ENCODE data around the gene RIMKLB. TPM values are rescaled to one million over a fixed set of nuclear protein-coding genes. Genes with fewer than 3 reads are reported as not detected.

The RIMKLB gene
- total RNA-seq, 1 donor, result 23.2 TPM

- H3K4me3 ChIP-seq (ENCODE audit: low read depth, low read length), result peak overlapping the region; percentile 87
- DNase-seq (ENCODE audit: low read depth), result peak; percentile 45
- no peak for TF ChIP-seq CTCF (IDR thresholded peaks at IDR 0.05; ENCODE audit: insufficient read depth, low read length)
Observed at GRCh38 chr12:8698132-8698851, 501 bp downstream of the RIMKLB start.

- peak; percentile 45 for DNase-seq (ENCODE audit: low read depth)
- no peak for TF ChIP-seq CTCF (IDR thresholded peaks at IDR 0.05; ENCODE audit: insufficient read depth, low read length)
- peak overlapping the region; percentile 87 for H3K4me3 ChIP-seq (ENCODE audit: low read depth, low read length)
Observed at GRCh38 chr12:8698879-8699278, 1.1 kb downstream of the RIMKLB start.

- DNase-seq (ENCODE audit: low read depth), result no peak
- TF ChIP-seq CTCF (IDR thresholded peaks at IDR 0.05; ENCODE audit: insufficient read depth, low read length), result no peak
- peak overlapping the region; percentile 10 for H3K4me3 ChIP-seq (ENCODE audit: low read depth, low read length)
Observed at GRCh38 chr12:8699714-8700113, 1.9 kb downstream of the RIMKLB start.

- no peak for TF ChIP-seq CTCF (IDR thresholded peaks at IDR 0.05; ENCODE audit: insufficient read depth, low read length)
- peak; percentile 9 for DNase-seq (ENCODE audit: low read depth)
- H3K4me3 ChIP-seq (ENCODE audit: low read depth, low read length), result no peak overlapping the region
Observed at GRCh38 chr12:8701046-8701660, 3.4 kb downstream of the RIMKLB start.

GRCh38 chr12:8702159-8702558 is 4.4 kb downstream of the RIMKLB start:
- H3K4me3 ChIP-seq (ENCODE audit: low read depth, low read length), result no peak overlapping the region
- DNase-seq (ENCODE audit: low read depth), result no peak
- TF ChIP-seq CTCF (IDR thresholded peaks at IDR 0.05; ENCODE audit: insufficient read depth, low read length), result no peak

- no peak for TF ChIP-seq CTCF (IDR thresholded peaks at IDR 0.05; ENCODE audit: insufficient read depth, low read length)
- DNase-seq (ENCODE audit: low read depth), result peak; percentile 27
- H3K4me3 ChIP-seq (ENCODE audit: low read depth, low read length), result peak overlapping the region; percentile 49
Observed at GRCh38 chr12:8709124-8709830, 11.5 kb downstream of the RIMKLB start.

Measured in fibroblast of the aortic adventitia (primary cell).